AG04450 (cell line): ENCODE data around the gene ENPP6. TPM values are rescaled to one million over a fixed set of nuclear protein-coding genes. Genes with fewer than 3 reads are reported as not detected.

Source experiments
- CTCF ChIA-PET: fragments of 300-600, 350-600 bp; formaldehyde crosslinking; extraction: SDS; loops from one replicate; lab custom pipeline; 2022; ENCODE audit warnings: antibody characterized with exemption, inconsistent platforms; lab: Charles Lee
- POLR2A ChIA-PET: fragments of 350-600 bp; formaldehyde crosslinking; extraction: SDS; loops from one replicate; lab custom pipeline; 2021; ENCODE audit warnings: antibody characterized with exemption, inconsistent platforms; lab: Yijun Ruan, JAX
- DNase-seq: peaks from one replicate; pipeline ENCODE4 v3.0.0-alpha.2; 2011; ENCODE audit warnings: low read depth, low spot score
- H3K27ac ChIP-seq: one replicate; pipeline ENCODE4 v1.5.1; 2012; ENCODE audit warnings: low read depth, low read length, control low read depth
- H3K27me3 ChIP-seq: one replicate; pipeline ENCODE4 v1.6.0; 2012; ENCODE audit warnings: low read length; ENCODE audit not compliant: control insufficient read depth, insufficient read depth
- H3K4me3 ChIP-seq: 2 replicates; pipeline ENCODE4 v1.5.1; 2011; ENCODE audit warnings: mild to moderate bottlenecking, low read depth, low read length, control low read depth
- H3K9me3 ChIP-seq: 2 replicates; pipeline ENCODE4 v1.5.1; 2012; ENCODE audit warnings: low read length; ENCODE audit not compliant: control insufficient read depth, insufficient read depth
- CTCF ChIP-seq: IDR thresholded peaks from 2 replicates; pipeline ENCODE4 v1.5.1; 2011; ENCODE audit warnings: low read depth, low read length, control low read depth, inconsistent platforms
- polyA plus RNA-seq: library from polyadenylated mRNA; depleted of rRNA; stranded (reverse); fragments of >200 nt; gene quantifications from 2 replicates; pipeline ENCODE4 v1.2.3, GENCODE V29; 2011

ENPP6 gene
- polyA plus RNA-seq, 1 experiment: 0.05 TPM

DNA sequence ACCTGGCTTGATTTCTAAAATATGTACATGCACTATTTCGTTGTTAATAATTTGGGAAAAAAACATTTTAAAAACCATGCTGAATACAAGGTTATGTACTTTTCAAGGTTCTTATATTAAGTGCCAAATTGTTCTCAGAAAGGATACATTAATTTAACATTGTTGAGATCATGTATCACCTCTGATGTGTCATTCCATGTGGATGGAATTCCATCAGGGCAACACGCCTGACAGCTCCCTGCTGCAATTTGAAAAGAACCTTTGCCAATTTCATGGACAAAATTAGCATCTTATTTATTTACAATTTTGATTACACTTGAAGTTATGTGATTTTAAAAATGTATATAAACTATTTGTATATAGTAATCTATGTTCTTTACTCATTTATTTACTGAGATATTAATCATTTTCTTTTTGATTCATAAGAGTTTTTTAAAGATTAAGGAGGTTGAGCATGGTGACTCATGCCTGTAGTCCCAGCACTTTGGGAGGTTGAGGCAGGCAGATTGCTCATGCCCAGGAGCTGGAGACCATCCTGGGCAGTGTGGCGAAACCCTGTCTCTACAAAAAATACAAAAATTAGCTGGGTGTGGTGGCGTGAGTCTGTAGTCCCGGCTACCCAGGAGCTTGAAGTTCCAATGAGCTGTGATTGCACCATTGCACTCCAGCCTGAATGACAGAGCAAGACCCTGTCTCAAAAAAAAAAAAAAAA, 142.8 kb downstream of the ENPP6 start:
- DNase-seq: no peak
- Histone ChIP-seq H3K27me3 (no peaks in the 10 kb centered on the region), H3K27ac (no peak overlapping the region), H3K9me3 (no peaks in the 10 kb centered on the region), H3K4me3 (no peak overlapping the region)
- CTCF ChIA-PET: no interaction called here
- POLR2A ChIA-PET: no interaction called here
- no peak for TF ChIP-seq CTCF

DNA sequence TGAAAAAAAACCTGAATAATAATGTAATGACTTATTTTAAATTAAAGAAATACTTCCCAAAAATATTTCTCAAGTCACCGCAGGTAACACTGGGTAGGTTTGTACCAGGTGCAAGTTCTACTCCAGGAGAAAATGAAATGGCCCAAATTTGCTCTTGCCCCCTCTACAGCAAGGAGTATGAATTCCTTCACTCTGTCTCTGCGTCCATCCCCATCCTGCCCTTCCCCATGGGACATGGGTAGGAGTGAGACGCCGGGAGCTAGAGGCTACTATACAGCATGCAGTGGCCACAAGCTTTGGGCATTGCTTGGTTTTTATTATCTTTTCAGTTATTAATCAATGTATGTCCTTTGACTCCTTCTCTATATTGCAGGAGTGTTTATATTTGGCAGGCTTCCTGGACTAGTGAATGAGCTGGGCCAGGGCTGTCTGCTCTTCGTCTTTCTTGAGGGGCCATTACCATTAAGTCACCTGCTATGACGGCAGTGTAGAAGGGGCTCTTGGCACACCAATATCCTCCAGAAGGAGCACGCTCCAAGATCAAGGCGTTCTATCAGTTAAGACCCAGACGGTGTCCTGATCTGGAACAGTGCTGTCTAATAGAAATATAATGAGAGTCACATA, 149.6 kb downstream of the ENPP6 start:
- ChIA-PET CTCF (no interaction called here), POLR2A (no interaction called here)
- Histone ChIP-seq H3K4me3 (no peak overlapping the region), H3K27ac (no peak overlapping the region), H3K9me3 (no peaks in the 10 kb centered on the region), H3K27me3 (no peaks in the 10 kb centered on the region)
- TF ChIP-seq CTCF: no peak
- DNase-seq: no peak

DNA sequence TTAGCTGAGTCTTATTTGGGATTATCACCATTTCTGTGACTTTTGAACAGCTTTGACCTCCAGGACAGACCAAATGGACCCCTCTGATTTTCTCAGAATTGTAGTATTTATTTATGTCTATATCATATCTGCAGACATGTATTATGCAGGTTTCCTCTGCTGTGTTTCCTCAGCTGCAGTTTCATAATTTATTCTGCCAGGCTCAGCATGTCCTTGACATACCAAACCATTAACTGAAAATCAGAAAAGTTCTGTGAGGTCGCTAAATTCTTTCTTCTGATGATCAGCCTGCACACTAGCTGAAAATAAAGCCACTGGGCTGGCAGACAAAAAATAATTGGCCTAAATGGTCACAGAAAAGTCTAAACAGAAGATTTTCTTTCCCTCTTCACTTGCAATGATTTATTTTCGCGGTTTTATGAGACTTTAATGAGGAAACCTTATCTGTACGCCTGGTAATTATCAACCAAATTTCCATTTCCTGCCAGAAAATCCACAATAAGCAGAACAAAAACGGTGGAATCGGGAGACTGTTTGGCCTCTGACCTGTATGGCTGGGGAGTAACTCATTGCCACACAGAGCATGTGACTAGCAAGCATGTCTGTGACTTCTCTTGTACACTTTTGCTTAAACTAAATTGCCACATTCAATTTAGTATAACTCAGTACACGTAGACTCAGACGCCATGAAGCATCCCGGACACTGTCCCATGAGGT, 150.9 kb downstream of the ENPP6 start:
- Histone ChIP-seq H3K4me3 (no peak overlapping the region), H3K27ac (no peak overlapping the region), H3K27me3 (no peaks in the 10 kb centered on the region), H3K9me3 (no peaks in the 10 kb centered on the region)
- DNase-seq: no peak
- ChIA-PET CTCF (no interaction called here), POLR2A (no interaction called here)
- no peak for TF ChIP-seq CTCF

DNA sequence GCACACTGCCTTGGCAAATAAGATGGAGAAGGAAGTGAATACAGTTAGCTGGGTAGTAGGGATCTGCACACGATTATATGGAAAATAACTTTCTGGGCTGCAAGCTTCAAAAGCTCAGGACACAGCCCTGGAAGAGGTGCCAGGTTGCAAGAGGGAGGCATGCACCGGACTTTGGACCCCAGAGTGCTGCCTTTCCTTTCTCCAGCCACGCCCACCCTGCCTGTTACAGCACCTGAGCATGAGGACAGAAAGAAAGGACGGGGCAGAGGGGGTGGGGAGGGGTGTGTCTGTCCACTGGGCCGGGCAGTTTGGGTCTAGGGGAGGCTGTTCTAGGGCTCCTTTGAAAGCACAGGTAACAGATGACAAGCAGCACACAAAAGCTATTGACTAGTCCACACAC, 152.8 kb downstream of the ENPP6 start:
- no peak for TF ChIP-seq CTCF
- Histone ChIP-seq H3K9me3 (no peaks in the 10 kb centered on the region), H3K27ac (no peak overlapping the region), H3K27me3 (no peaks in the 10 kb centered on the region), H3K4me3 (no peak overlapping the region)
- POLR2A ChIA-PET: no interaction called here
- DNase-seq: no peak
- CTCF ChIA-PET: no interaction called here

GRCh38 chr4:184062769-184063168, 154.9 kb downstream of the ENPP6 start:
- POLR2A ChIA-PET: no interaction called here
- H3K27me3 ChIP-seq: no peaks in the 10 kb centered on the region
- TF ChIP-seq CTCF: no peak
- H3K27ac ChIP-seq: no peak overlapping the region
- CTCF ChIA-PET: no interaction called here
- DNase-seq: no peak
- H3K4me3 ChIP-seq: no peak overlapping the region
- no peaks in the 10 kb centered on the region; the same call in 1 of the 2 replicates for H3K9me3 ChIP-seq
